ENCODE data around the gene FLNA. TPM values are rescaled to one million over a fixed set of nuclear protein-coding genes. Genes with fewer than 3 reads are reported as not detected.

The FLNA gene
- total RNA-seq, 2 experiments from 2014 or later = 1,012 to 1,022 TPM

DNA sequence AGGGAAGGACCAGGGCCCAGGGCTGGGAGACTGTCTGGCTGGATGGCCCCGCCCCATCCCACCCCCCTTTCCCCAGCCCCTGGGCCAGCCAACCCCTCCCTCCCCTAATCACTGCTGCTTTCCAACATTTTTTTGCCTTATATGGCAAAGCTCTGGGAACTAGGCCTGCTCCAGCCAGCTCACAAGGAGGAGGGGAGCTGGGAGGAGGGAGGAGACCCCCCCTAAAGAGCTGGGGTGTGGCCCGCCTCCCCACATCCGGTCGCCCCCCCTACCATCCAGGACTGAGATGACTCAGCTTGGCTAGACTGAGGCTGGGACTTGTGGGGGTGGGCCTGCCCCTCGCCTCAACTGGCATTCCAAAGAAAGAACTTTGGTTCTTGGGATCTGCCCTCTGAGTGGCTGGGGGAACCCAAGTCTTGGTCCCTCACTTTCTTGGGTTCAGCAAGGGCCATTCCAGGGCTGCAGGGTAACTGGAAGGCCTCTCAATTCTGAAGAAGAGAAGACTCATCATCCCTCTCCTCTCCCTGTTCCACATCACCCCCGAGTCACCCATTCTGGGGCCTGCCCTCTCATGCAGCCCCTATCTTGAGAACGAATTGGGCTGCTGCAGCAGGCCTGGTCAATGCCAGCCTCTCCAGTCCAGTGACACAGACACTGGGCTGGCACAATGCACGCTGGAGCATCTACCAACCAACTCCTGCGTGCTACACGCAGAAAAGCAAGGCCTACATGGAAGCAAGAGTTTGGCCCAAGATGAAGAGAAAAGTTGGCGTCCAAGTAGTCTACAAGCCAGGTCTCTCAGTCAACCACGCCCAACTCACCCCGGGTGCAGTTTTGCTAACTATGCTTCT, 4.8 kb downstream of the FLNA start:
- no peak for TF ChIP-seq CTCF (IDR thresholded peaks at IDR 0.05)
- no peaks in the 10 kb centered on the region for H3K9me3 Mint-ChIP-seq
- Histone ChIP-seq H3K36me3 (ENCODE audit: insufficient read depth, low read length) (peaks cover 36% of the 10 kb centered on the region), H3K4me3 (ENCODE audit: low read length) (peak overlapping the region; percentile 77), H3K27me3 (ENCODE audit: control insufficient read depth in 1 of 2, insufficient read depth in 2 of 2, low read length in 2 of 2) (no peaks in the 10 kb centered on the region), H3K9me3 (ENCODE audit: control insufficient read depth in 1 of 2, insufficient read depth in 1 of 2, low read length in 2 of 2) (no peaks in the 10 kb centered on the region), H3K4me1 (ENCODE audit: insufficient read depth, low read length) (peaks cover 66% of the 10 kb centered on the region), H3K27ac (ENCODE audit: low read depth in 1 of 2, low read length in 2 of 2) (peak overlapping the region; percentile 93 to 96)
- H3K36me3 Mint-ChIP-seq (ENCODE audit: low read depth) = peaks cover 44% of the 10 kb centered on the region
- peaks cover 22% of the 10 kb centered on the region for H3K4me1 Mint-ChIP-seq (ENCODE audit: low read depth)
- peak; percentile 18 for ATAC-seq (ENCODE audit: poor library complexity)
- ChIA-PET POLR2A (interaction anchor here (0.6 to 3.1 kb wide), 10 partner anchors 8 to 441 kb away, joined by 3 to 34 read pairs (median 4); partner anchors contain the start of genes EMD, FAM3A, HCFC1 and RPL10), CTCF (interaction anchor here (1.3 kb wide), 1 partner anchor 29 kb away, joined by 3 read pairs; the partner anchor contains the start of gene RPL10)
- intact Hi-C loops (cut with DNase I, micrococcal nuclease) = loop anchor here (2.0 to 10.0 kb wide), 4 partner anchors 42 to 399 kb away; partner anchors contain the start of genes HCFC1 (in 1 of the 2), IRAK1 (in 1 of the 2) and MECP2 (in 1 of the 2)
- peak overlapping the region; percentile 94 for H3K4me3 Mint-ChIP-seq
- DNase-seq = peak in 13 of 14 experiments; percentile 49 to 87 (median 70)
- no peaks in the 10 kb centered on the region for H3K27me3 Mint-ChIP-seq
- H3K27ac Mint-ChIP-seq = peak overlapping the region; percentile 97

DNA sequence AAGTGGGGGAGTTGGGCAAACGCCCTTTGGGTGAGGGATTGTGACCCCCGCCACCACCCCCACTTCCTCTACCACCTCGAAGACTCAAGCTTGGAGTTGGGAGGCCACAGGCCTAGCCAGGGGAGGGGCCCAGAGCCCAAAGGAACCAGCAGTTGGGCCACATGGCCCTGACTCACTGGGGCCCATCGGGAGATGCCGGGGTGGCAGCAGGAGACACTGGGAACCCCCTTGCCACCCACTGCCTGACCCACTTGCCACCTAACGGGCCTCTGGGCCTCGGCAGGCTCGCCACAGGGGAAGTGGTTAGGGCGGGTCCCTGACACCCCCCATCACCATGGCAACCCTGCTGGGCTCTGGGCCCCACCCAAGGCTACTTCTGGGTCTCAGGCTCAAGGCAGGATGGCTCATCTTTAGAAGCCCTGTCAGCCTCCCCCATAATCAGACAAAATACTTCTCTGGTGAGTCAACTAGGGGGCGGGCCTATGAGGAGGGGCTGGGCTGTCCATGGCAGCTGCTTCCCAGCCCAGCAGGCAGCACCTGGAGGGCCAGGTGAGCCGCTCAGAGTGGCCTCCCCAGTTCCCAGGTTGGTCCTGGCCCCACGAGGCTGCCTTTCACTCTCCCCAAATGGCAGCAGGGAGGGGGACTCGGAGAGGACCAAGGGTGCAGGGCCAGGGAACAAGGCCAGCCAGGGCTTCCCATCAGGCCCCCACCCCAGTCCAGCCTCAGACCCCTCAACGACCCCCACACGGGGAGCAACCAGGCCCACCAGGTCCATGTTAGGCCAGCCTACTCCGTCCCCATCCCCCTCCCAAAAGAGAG, 5.6 kb downstream of the FLNA start:
- Histone ChIP-seq H3K36me3 (ENCODE audit: insufficient read depth, low read length) (peaks cover 45% of the 10 kb centered on the region), H3K27me3 (ENCODE audit: control insufficient read depth in 1 of 2, insufficient read depth in 2 of 2, low read length in 2 of 2) (no peaks in the 10 kb centered on the region), H3K27ac (ENCODE audit: low read depth in 1 of 2, low read length in 2 of 2) (peak overlapping the region; percentile 93 to 96), H3K4me3 (ENCODE audit: low read length) (peak overlapping the region; percentile 77), H3K4me1 (ENCODE audit: insufficient read depth, low read length) (peaks cover 70% of the 10 kb centered on the region), H3K9me3 (ENCODE audit: control insufficient read depth in 1 of 2, insufficient read depth in 1 of 2, low read length in 2 of 2) (no peaks in the 10 kb centered on the region)
- peak; percentile 64 to 97 (median 86) for DNase-seq
- H3K27ac Mint-ChIP-seq = peak overlapping the region; percentile 97
- no peak for TF ChIP-seq CTCF (IDR thresholded peaks at IDR 0.05)
- ChIA-PET CTCF (no interaction called here), POLR2A (interaction anchor here (0.9 to 3.1 kb wide), 6 partner anchors 19 to 442 kb away, joined by 3 to 34 read pairs (median 4); partner anchors contain the start of genes FAM3A and RPL10)
- no peaks in the 10 kb centered on the region for H3K9me3 Mint-ChIP-seq
- peak; percentile 43 for ATAC-seq (ENCODE audit: poor library complexity)
- H3K36me3 Mint-ChIP-seq (ENCODE audit: low read depth) = peaks cover 46% of the 10 kb centered on the region
- peaks cover 22% of the 10 kb centered on the region for H3K4me1 Mint-ChIP-seq (ENCODE audit: low read depth)
- H3K4me3 Mint-ChIP-seq = peak overlapping the region; percentile 94
- intact Hi-C loops (cut with DNase I, micrococcal nuclease) = no loop called here
- no peaks in the 10 kb centered on the region for H3K27me3 Mint-ChIP-seq

All from CD4-positive, alpha-beta T cell (primary cell).